SKM-1 treated with dmso at 0.1 percent for 144 hours (cell line): ENCODE measurements around the gene CDO1.

Source experiments
- DNase-seq: peaks from one replicate; lab custom pipeline; 2025; ENCODE audit not compliant: unreplicated experiment; lab: John Stamatoyannopoulos, UW

Gene CDO1

DNA sequence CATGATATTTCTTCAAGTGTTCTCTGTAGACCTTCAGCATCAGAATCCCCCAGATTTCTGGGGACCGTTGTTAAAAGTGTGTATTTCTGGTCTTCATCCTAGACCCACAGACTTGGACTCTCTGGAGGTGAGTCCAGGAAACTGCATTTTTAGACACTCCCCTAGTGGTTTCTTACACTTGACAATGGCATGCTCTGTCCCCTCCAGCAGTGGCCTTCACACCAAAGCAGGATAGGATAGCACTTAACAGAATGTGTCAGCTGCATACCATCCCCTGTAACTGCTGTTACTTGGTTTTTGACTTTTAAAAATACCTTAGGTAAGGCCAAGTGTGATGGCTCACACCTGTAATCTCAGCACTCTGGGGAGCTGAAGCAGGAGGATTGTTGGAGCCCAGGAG lies 20.8 kb downstream of the CDO1 start:
- no peak for DNase-seq

DNA sequence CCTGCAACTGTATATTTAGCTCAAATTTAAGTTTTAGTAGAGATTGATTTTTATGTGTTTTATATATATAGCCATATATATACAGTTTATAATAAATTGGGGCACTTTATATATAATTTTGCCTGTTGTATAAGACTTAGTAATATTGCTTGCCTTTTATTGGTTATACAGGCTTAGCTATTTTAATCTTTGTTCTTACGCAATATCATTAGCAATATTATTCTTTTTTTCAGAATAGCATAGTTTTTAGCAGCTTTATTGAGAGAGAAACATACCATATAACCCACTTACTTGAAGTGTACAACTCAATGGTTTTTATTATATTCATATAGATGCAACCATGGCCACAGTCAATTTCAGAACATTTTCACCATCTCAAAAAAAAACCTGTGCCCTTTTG lies 28.0 kb downstream of the CDO1 start:
- no peak for DNase-seq

DNA sequence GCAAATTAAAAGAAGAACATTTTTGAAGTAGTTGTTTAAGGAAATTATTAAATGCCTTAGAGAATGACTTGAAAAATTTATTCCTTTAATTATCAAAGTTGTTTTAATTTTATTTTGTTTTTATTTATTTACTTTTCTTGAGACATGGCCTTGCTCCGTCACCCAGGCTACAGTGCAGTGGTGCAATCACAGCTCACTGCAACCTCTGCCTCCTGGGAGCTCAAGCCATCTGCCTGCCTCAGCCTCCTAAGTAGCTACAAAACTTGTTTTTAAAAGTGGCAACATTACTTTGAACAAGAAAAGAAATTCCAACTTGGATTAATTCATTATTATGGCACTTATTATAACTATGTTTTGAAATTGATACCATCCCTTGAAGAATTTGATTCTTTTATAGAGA lies 29.0 kb downstream of the CDO1 start:
- no peak for DNase-seq

DNA sequence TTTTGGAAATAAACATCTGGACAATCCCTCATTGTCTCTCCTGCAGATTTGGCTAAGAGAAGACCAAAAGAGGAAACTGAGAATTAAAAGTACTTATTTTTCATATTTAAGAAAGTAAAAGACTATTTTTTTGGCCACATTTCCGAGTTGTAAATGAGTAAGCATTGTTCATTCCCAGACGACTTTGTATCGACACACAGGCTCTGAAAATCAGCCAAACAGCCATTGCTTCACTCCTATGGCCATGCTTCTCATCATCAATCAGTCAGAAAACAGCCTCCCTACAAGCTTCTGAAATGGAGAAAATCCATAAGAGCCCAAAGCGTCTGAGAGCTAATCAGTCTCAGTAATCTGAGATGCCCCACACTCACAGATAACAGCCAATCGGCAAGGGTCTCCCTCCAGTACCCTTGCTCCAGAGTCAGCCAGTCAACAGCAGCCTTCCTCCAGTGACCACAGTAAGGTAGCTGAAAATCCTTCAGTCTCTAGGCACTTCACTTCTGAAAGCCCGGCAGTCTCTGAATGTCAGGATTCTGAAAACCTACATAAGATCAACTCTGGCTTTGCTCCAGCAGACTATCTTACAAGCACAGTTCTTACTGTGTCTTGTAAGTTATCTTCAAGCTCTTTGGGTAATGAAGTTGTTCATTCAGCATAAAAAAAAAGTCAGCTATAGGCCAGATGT lies 30.9 kb downstream of the CDO1 start:
- no peak for DNase-seq

DNA sequence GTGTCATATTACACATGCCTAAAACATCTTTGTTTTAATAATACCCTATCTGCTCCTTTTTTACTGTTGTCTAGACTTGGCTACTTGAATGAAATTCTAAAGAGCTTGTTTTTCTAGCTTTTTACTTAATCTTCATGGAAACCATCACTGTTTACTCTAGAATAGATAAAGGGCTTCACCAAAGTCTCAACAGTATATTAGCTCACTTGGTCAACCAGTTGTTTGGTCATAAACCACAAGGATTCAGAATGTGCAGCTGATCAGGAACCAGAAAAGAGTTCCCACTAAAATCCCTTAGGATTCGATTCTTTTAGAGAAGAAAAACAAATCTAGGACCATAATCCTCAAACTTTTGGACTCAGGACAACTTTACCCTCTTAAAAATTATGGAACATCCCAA lies 38.0 kb downstream of the CDO1 start:
- no peak for DNase-seq

DNA sequence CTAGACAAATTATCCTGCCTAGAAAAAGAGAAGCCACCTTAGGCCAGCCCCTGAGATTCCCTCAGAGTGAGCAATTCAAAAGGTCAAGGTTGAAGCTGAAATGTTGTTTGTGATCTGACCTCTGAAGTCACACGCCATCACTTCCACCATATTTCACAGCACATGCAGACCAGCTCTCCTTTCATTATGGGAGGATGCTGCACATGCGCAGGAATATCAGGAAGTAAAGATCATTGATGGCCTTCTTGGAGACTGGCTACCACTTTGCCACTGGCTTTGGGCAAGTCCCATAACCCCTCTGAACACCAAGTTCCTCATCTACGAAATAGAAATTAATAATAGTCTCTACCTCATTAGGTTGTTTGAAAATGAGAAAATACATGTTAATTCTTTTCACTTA lies 39.5 kb downstream of the CDO1 start:
- DNase-seq: no peak

DNA sequence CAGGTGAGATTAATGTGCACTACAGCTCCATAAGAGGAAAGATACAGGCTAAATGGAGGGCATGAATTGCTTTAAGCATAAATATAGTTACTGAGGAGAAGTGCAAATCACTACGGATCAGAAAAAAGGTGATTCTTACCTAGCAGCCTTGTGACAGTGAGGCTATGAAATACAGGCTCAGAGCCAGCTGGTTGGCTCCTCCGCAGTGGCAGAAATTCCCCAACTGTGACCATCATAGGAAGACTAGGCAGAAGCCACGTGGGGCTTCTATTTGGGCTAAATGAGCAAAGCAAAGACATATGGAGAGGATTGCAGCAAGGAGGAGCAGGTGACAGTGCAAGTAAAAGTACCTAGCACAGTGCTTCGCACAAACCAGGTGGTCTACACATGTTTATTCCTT lies 40.5 kb downstream of the CDO1 start:
- no peak for DNase-seq

DNA sequence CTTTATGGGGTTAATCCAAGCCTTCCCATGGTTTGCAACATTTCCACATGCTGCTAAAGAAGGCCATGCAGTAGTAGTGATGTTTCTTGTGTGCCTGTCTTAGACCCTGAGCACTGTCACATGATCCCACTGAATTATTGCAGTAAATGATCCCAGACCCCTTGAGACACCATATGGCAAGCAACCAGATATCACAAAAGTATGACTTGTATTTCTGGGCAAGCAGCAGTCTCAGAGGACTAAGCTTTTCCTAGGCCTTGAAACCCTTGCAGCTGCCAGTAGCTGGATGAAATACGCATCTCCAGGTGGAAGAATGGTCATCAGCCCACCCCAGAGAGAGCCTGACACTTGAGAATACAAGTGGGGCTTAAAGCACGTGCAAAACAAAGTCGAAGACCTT lies 41.8 kb downstream of the CDO1 start:
- DNase-seq: no peak

DNA sequence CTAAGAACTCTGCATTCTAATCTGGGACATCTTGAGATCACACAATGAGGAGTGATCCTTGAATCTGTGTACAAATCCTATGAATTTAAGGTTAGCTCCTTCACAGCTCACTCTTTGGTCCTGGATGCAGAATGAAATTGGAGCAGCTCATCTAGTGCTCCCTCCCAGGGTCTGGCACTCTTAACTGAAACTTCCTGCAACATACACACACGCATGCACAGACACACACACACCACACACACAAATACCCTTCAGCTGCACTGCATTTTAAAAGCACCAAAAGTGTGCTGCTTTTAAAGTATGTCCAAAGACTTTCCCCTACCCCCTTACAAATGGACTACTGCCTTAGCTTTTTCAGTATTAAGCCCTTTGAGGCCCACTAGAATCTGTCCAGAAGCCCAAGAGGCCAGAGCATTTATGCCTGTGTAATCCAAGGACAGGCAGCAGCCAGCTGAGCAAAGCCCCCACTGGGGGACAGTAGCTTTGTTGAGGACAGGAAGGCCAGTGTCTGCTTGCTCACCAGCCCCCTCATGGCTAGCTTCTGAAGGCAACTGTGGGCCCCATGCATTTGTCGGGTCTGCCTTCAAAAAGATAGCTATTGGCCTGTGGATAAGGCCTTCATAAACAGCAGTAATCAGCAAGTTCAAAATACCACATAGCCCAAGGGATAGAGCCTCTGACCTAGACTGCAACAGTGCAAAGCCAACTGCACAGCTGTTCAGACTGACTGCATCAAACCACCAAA lies 43.6 kb downstream of the CDO1 start:
- no peak for DNase-seq

DNA sequence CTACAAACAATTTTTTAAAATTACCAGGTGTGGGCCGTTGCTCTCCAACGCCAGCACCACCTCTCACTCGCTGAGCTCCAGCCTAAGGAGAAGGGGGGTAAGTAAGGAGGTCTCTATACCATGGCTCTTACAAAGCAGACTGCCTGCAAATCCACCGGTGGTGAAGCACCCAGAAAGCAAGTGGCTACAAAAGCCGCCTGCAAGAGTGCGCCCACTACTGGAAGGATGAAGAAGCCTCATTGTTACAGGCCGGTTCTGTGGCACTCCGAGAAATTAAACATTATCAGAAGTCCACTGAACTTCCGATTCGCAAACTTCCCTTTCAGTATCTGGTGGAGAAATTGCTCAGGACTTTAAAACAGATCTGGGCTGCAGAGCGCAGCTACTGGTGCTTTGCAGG lies 46.0 kb downstream of the CDO1 start:
- no peak for DNase-seq

DNA sequence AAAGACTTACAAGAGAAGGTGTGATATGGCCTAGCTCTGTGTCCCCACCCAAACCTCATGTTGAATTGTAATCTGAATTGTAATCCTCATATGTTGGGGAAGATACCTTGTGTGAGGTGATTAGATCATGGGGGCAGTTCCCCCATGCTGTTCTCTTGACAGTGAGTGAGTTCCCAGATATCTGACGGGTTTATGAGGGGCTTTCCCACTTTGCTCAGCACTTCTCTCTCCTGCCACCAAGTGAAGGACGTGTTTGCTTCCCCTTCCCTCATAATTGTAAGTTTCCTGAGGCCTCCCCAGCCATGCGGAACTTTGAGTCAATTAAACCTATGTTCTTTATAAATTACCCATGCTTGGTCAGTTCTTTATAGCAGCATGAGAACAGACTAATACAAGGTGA lies 49.0 kb downstream of the CDO1 start:
- no peak for DNase-seq

DNA sequence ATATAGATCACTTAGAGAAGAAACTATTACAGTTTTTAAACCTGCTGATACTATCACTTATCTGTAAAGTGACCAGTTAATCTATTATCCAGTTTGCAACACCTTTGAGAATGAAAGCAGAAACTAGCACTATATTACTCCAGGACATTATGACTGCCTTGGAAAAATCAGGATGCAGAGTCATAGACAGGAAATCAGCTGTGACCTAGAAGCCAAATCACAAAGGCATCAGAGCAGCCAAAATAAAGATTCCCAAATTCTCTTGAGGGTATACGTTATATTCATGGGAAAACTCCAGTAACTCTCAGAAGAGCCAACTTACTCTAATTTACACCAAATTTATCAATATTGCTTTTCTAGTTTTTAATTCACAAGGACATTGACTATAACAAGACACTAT lies 49.9 kb downstream of the CDO1 start:
- DNase-seq: no peak

DNA sequence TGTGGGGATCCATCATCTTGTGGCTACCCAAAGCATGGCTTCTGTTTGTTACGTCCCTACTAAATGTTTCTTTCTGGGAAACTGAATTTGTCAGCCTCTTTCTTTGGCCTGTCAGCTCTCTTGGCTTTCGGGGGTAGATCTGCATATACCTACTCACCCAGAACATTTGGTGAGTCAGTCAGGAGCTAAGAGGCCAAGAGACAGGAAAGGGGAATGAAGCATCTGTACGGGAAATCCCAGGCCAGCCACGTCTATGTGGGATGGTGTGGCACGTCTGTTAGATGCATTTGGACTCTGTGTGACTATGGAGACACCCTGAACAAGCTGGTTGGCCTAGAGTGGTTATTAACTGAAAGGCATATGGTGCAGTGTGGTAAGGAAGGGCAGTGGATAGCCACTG lies 58.1 kb downstream of the CDO1 start:
- no peak for DNase-seq

DNA sequence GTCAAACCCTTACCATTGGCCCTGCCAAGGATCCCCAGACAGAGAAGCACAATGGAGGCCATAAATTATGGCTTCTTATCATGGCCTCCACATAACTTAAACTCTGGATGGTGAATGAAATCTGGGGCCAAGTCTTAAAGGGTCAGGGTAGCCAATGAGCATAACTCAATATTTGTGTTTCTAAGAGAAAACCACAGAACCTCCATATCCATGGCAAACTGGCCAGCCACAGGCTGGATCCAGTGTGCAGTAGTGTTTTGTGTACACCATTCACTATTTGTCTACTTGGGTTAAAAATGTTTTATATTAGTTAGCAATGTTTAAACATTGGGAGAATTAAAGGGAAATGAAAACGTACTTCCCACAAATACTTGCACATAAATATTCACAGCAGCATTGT lies 60.8 kb downstream of the CDO1 start:
- DNase-seq: no peak
